ENCODE results near the gene EEF2KMT. TPM values are rescaled to one million over a fixed set of nuclear protein-coding genes. Genes with fewer than 3 reads are reported as not detected.

Gene EEF2KMT
- total RNA-seq, 1 experiment from 2014 or later = 10.4 TPM

GRCh38 chr16:5070431-5071186 lies 27.0 kb downstream of the EEF2KMT start:
- intact Hi-C loops (cut with micrococcal nuclease; ENCODE audit: unreplicated experiment) = no loop called here
- peaks cover 12% of the 10 kb centered on the region for H3K4me1 ChIP-seq (replicated peaks; ENCODE audit: insufficient read depth)
- H3K36me3 ChIP-seq (ENCODE audit: low read depth) = no peaks in the 10 kb centered on the region; the same call in 1 of the 2 replicates
- POLR2A ChIA-PET (ENCODE audit: unreplicated experiment) = interaction anchor here (0.6 kb wide), 1 partner anchor 1177 kb away, joined by 5 read pairs; no protein-coding TSS in a partner anchor
- peak overlapping the region; percentile 100 for H2AFZ ChIP-seq
- H4K20me1 ChIP-seq (ENCODE audit: insufficient read depth) = no peaks in the 10 kb centered on the region
- no peak for DNase-seq
- no TSS peak for BruUV-seq (replicated peaks)
- H3K27ac ChIP-seq = no peak overlapping the region
- H3K9me2 ChIP-seq (ENCODE audit: insufficient read depth) = no peaks in the 10 kb centered on the region
- peaks cover 22% of the 10 kb centered on the region; the same call in 1 of the 2 replicates for H3K79me2 ChIP-seq (ENCODE audit: low read depth)
- peak overlapping the region; percentile 90 for H3K4me2 ChIP-seq
- TF ChIP-seq CTCF (conservative IDR thresholded peaks at IDR 0.05) = no peak
- no peak for TF ChIP-seq EZH2 (IDR thresholded peaks at IDR 0.05; ENCODE audit: low read depth)
- peaks cover 15% of the 10 kb centered on the region for H3K27me3 ChIP-seq (ENCODE audit: insufficient read depth, low read depth)
- no peaks in the 10 kb centered on the region for H3K9me3 ChIP-seq (ENCODE audit: insufficient read depth, low read depth)
- H3K4me3 ChIP-seq = peak overlapping the region; percentile 72; the same call in 1 of the 2 replicates
- H3F3A ChIP-seq (ENCODE audit: insufficient read depth, low read depth) = no peaks in the 10 kb centered on the region; the same call in 1 of the 2 replicates
- CTCF ChIA-PET = no interaction called here

- H3K9me3 ChIP-seq (ENCODE audit: insufficient read depth, low read depth) = no peaks in the 10 kb centered on the region
- H3K36me3 ChIP-seq (ENCODE audit: low read depth) = no peaks in the 10 kb centered on the region
- H4K20me1 ChIP-seq (ENCODE audit: insufficient read depth) = no peaks in the 10 kb centered on the region; the same call in 1 of the 2 replicates
- no peaks in the 10 kb centered on the region for H3K9me2 ChIP-seq (ENCODE audit: insufficient read depth)
- intact Hi-C loops (cut with micrococcal nuclease; ENCODE audit: unreplicated experiment) = no loop called here
- H3K79me2 ChIP-seq (ENCODE audit: low read depth) = peaks cover 22% of the 10 kb centered on the region; the same call in 1 of the 2 replicates
- ChIA-PET CTCF (no interaction called here), POLR2A (ENCODE audit: unreplicated experiment) (interaction anchor here (0.5 kb wide), 1 partner anchor 159 kb away, joined by 3 read pairs; no protein-coding TSS in a partner anchor)
- DNase-seq = no peak
- TF ChIP-seq CTCF (conservative IDR thresholded peaks at IDR 0.05) (no peak), EZH2 (IDR thresholded peaks at IDR 0.05; ENCODE audit: low read depth) (no peak)
- no peak overlapping the region for H3K27ac ChIP-seq
- no peak overlapping the region for H3K4me3 ChIP-seq
- BruUV-seq (replicated peaks) = no TSS peak
- no peak overlapping the region for H2AFZ ChIP-seq
- H3K4me1 ChIP-seq (replicated peaks; ENCODE audit: insufficient read depth) = peaks cover 12% of the 10 kb centered on the region
- H3F3A ChIP-seq (ENCODE audit: insufficient read depth, low read depth) = no peaks in the 10 kb centered on the region; the same call in 1 of the 2 replicates
- H3K4me2 ChIP-seq = no peak overlapping the region
- peaks cover 23% of the 10 kb centered on the region for H3K27me3 ChIP-seq (ENCODE audit: insufficient read depth, low read depth)
Measured at GRCh38 chr16:5069854-5070253, 27.7 kb downstream of the EEF2KMT start.

- no peaks in the 10 kb centered on the region for H3K36me3 ChIP-seq (ENCODE audit: low read depth)
- no peaks in the 10 kb centered on the region for H3K9me3 ChIP-seq (ENCODE audit: insufficient read depth, low read depth)
- POLR2A ChIA-PET (ENCODE audit: unreplicated experiment) = no interaction called here
- H4K20me1 ChIP-seq (ENCODE audit: insufficient read depth) = no peaks in the 10 kb centered on the region; the same call in 1 of the 2 replicates
- H2AFZ ChIP-seq = no peak overlapping the region
- no peak overlapping the region for H3K27ac ChIP-seq
- no peaks in the 10 kb centered on the region for H3K9me2 ChIP-seq (ENCODE audit: insufficient read depth)
- no peaks in the 10 kb centered on the region; the same call in 1 of the 2 replicates for H3F3A ChIP-seq (ENCODE audit: insufficient read depth, low read depth)
- peaks cover 30% of the 10 kb centered on the region for H3K27me3 ChIP-seq (ENCODE audit: insufficient read depth, low read depth)
- CTCF ChIA-PET = no interaction called here
- intact Hi-C loops (cut with micrococcal nuclease; ENCODE audit: unreplicated experiment) = no loop called here
- peaks cover 12% of the 10 kb centered on the region for H3K4me1 ChIP-seq (replicated peaks; ENCODE audit: insufficient read depth)
- no peak for TF ChIP-seq CTCF (conservative IDR thresholded peaks at IDR 0.05)
- TF ChIP-seq EZH2 (IDR thresholded peaks at IDR 0.05; ENCODE audit: low read depth) = no peak
- no peak for DNase-seq
- BruUV-seq (replicated peaks) = no TSS peak
- no peak overlapping the region for H3K4me2 ChIP-seq
- no peak overlapping the region for H3K4me3 ChIP-seq
- H3K79me2 ChIP-seq (ENCODE audit: low read depth) = peaks cover 16% of the 10 kb centered on the region; the same call in 1 of the 2 replicates
Measured at GRCh38 chr16:5069048-5069447, 28.5 kb downstream of the EEF2KMT start.
